NCI-H82 treated with DMSO at 0.1 percent for 48 hours (cell line): ENCODE measurements around the gene PPT2.
A peak's percentile ranks its signal among the peaks of the same experiment; 100 is the strongest.
"Not testable (repeated sequence)": the region's sequence is repeated elsewhere in the genome, so short reads cannot be mapped to it uniquely, and the experiment has no call there.

Source experiments
- DNase-seq: peaks from one replicate; lab custom pipeline; 2025; ENCODE audit not compliant: unreplicated experiment; lab: John Stamatoyannopoulos, UW

Gene PPT2

DNA sequence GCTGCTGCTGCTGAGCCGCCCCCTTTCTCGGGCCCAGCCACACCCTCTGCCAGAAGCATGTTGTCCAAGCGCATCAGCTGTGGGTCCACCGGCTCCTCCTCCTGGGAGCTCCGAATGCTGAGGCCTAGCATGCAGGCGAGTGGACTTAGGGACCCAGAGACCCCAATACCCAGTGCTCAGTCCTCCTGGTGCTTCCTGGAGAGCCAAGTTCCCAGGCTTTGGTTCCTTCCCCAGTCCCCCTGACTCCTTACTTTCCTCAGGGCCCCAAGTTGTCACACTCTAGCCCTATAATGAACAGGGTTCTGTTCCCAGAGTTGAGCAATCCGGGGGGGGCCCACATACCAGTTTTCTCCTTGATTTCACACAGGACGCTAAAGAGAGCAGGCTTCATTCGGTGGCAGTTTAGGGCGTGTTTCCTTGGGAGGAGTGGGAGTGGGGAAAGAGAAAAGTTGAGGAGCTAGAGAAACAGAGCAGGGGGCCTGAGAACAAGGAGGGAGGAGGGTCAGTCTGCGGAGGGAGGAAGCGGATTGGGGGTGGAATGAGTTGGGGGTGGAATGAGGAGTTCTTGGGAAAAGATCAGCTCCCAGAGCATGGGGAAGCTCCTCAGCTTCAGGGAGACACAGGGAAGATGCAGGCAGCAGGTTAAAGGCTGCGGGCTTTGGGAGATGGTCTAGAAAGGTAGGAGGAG lies 34.6 kb downstream of the PPT2 start:
- no peak for DNase-seq

DNA sequence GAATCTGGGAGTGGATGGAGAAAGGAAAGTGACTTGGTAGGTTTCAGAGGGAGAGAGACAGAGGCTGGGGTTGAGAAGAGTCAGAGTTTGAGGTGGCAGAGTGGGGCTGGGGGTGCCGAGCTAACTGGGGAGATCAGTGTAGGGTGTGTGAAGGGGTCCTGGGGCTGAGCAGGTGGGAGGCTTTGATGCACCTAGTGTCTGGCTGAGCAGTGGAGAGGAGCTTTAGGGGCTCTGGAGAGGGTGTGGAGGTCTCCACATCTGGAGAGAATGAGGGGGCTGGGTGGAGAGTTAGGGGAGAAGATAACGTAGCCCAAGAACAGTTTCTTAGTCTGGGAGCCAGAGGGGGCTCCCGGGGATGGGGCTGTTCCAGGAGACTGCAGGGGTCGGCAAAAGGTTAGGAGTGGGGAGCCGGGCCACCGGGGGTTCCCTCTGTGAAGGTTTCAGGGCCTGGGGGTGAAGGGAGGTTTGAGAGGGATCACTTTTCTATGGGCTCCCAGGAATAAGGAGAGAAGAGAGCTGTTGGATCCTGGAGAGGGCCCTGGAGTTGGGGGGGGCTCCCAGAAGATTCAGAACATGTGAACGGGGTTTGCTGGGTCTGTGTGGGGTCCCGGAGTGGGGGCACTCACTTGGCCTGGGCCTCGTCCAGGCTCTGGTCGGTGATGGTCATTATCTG lies 35.3 kb downstream of the PPT2 start:
- no peak for DNase-seq

DNA sequence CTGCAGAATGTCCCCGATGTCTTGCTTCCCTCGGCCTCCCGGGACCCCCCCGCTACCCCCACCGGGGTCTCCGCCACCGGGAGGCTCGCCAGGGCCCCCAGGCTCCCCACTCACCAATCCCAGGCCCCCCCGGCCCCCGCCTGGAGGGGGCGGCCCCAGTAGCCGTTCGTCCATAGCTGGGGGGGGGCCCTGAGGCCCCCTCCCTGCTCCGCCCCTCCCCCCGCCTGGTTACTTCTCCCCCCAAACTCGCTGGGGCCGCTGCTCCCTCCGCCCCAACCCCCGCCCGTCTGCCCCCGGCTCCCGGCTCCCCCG lies 35.8 kb downstream of the PPT2 start:
- DNase-seq: no peak

DNA sequence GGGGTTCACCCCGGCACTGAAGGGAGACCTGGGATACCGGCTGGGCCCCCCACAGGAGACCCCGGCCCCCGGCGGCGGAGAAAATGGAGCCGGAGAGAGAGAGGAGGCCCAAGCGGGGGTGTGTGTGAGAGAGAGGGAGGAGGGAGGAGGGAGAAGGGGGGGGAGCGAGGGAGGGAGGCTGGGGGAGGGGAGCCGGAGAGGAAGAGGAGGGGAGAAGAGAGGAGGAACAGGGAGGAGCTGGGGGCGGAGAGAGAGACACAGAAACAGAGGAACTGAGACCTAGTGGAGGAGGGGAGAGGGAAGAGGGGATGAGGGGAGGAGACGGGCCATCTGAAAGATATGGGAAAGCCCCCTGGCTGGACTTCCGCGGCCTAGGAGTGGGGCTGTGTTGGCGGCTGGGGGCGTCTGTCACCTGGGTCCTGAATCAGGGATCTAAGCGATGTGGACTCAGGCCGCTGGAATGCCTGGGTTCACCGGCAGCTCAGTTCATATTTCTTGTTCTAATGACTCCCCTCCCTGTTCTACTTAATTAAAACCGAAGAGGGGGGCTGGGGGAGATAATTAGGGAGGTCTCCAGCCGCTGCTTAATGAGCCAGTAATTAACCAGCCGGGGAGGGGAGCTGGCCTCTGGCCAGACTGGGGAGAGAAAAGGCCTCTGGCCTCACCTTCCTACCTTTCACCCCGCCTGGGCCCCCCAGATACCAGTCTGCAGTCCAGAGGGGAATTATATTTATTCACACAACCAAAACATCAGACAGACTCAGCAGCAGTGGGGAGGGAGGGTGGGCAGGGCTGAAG lies 36.3 kb downstream of the PPT2 start, which contains the start of gene PBX2:
Gene PBX2, minus strand, starts transcription at position 149 of the 798 bp plus-strand sequence. CDS start 287 bp downstream, outside the sequence.
- DNase-seq: peak; percentile 96

DNA sequence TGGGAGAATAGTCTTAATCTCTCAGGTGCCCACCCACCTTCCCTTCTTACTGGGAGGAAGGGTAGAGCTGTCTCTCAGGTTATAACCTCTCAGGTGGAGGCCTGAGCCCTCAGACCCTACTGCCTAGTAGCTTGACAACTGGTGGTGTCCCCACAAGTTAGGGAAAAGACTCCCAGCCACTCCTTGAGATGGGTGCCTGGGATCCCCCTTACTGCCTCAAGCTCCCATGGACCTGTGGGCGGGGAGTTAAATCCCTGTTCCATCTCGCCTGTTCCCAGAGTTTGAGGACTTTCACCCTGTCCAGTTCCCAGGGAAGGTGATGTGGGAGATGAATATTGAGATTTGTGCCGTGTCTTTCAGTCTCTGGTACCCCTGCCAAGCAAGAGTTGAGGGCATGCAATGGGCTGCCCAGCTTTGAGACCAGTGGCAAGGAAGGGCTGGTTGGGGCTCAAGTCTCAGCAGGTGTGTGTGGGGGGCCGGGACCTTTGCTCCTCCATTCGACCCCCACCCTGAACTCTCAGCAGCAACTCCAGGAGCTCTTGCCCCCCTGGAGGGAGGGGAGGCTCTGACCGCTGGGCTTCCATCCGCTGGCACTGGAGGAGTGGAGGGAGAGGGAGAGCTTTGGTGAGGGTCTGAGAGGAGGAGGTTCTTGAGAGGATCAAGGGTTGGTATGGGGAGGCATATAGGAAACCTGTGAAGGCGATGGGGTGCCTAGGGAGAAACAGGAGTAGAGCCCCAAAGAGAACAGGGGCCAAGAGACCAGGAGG lies 37.2 kb downstream of the PPT2 start:
- no peak for DNase-seq

DNA sequence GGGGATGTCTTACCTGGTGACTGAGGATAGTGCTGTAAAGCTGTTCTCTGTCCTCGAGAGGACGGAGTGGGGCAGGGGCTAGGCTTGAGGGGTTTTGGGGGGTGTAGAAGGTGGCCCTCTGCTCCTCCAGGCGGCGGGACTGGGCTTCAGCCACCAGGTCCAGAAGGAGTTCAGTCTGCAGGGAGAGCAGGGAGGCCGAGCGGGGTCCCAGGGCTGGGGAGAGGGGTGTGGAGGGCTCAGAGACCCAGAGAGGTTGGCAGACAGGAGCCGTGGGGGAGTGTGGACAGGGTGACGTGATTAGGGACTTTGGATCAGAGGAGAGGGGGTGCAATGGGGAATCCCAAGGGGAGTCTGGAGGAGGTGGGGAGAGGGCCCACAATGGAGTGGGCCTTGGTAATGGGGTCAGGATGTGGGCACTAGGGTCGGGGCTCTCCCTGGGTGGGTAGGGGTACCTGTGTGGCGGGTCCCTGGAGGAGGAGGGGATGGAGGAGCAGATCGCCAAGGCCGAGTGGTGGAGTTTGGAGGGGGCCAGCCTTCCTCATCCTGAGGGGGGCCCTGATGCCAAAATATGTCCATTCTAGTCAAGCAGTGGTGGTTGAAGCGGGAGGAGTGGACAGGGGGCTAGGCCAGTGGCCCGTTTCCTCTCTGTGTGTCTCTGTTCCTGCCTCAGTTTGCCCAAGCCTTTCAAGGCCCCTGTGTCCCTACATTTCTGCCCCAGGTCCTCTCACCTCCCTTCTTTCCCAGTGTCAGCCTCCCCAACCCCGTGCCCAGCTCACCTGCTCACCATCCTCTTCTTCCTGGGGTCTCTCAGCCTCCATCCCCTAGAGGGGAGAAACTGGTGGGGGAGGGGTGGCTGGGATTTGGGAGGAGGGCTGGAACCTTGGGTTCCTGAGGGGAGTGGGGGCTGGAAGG lies 38.0 kb downstream of the PPT2 start:
- no peak for DNase-seq

DNA sequence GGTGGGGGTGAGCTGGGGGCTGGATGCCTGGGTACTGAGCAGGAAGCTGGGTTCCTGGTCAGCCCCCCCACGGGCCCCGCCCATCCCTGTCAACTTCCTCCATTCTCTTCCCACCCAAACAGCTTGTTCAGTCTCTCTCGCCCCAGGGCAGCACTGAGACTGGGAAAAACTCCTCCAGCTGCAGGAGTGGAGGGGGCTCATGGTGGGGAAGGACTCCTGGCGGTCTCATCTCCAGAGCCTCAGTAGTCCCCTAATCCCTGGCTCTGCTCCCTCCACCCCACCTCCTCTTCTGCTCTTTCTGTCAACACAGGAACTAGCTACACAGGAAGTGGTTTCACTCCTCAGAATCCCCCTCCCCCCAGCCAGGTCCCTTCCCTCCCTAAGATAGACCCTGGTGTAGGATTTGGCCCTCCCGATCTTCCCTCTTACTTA lies 38.7 kb downstream of the PPT2 start, which contains the start of gene GPSM3:
Gene GPSM3, minus strand, starts transcription at position 36 of the 432 bp plus-strand sequence. CDS start 130 bp downstream, outside the sequence.
- DNase-seq: no peak

DNA sequence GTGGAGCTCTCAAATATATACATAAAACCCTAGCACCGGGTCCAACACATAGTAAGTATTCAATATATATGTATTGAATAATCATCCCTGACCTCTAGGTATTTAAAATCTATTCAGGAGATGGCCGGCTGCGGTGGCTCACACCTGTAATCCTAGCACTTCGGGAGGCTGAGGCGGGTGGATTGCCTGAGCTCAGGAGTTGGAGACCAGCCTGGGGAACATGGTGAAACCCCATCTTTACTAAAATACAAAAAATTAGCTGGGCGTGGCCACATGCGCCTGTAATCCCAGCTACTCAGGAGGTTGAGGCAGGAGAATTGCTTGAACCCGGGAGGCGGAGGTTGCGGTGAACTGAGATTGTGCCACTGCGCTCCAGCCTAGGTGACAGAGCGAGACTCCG lies 39.2 kb downstream of the PPT2 start:
- DNase-seq: not testable (repeated sequence)

DNA sequence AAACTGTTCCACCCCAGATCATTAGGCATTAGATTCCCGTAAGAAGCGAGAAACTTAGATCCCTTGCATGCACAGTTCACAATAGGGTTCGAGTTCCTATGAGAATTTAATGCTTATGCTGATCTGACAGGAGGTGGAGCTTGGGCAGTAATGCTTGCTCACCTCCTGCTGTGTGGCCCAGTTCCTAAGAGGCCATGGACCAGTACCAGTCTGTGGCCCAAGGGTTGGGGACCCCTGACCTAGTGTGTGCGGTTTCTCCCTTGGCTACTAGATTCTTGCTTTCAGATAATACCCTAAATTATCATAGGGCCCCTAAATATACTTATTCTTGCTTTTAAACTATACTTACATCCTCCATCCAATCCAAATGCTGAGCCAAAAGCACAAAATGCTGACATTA lies 40.4 kb downstream of the PPT2 start:
- DNase-seq: no peak

DNA sequence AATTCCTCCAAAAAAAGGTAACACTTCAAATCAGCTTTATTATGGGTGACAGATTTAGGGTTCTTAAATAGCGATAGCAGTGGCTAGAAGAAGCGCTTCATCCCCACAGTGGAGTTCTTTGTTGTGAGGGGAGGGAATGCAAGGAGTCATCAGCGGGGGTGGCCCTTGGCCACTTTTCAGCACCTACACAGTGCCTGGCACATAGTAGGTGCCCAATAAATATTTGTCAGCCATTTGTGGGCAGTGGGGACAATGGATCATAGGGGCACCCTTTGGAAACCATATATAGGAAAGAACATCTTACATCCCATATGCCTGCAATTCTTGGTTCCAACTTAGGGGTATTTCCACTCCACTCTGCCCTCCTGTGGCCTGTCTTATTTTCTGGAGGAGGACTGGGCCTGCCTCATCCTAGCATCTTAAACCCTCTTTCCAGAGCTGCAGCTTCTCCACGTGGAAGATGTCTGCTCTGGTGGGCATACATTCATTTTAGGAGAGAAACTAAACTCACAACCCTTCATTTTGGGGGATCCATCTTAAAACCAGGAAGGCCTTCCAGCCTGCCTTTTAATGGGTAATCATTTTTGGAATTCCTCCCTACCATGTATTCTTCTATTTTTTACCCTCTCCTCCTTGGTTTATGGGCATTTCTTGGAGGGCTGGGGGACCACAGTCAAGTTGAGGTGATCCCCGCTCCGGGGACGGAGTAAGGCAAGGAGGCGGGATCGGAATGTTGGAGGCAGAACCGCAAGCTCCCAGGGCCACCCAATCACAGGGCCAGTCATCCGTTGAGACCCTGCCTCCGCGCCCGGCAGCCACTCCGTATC lies 41.1 kb downstream of the PPT2 start:
- peak; percentile 44 for DNase-seq

DNA sequence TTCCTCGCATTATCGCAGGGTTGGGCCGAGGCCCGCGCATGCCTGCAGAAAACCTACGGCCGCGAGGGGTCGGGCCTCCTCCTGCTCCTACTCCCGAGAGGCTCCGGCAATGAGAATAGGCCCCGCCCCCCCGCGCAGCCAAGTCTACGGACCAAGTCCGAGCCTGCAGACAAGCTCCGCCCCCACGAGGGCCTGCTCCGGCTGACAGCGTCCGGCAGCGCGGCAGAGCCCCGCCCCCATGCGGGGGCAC lies 41.6 kb downstream of the PPT2 start:
- DNase-seq: peak; percentile 99

DNA sequence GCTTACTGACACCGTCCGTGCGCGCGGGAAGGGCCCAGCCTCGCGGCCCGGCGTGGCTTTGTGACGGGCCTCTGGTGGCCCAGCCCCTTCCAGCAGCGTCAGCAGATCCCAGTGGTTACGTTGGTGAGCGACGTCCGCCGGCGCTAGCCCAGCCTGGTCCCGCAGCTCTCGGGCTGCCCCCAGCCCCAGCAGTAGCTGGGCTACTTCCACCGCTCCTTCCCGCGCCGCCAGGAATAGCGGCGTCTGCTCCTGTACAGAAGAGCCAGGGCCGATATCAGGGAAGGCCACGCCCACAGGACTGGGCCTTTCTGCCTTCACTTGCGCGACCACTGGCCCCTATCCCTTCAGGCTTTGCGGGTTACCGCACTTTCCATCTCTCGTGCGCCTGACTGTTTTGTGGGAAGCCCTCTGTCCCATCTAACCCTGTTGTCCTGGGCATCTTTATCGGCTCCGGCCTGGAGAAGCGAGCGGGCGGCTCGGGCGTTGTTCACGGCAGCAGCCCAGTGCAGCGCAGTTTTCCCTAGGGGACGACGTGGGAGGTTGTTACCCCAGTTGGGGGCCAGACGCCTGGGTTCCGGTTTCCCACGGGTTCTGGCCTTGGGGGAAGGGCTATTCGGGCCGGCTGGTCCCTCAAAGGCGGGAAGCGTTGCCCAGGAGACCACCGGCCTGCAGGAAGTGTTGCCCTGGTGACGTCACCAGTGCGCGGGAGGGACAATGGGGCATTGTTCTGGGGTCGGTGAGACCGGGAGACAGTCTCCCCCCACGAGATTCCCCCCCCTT lies 42.2 kb downstream of the PPT2 start:
- DNase-seq: peak; percentile 32

DNA sequence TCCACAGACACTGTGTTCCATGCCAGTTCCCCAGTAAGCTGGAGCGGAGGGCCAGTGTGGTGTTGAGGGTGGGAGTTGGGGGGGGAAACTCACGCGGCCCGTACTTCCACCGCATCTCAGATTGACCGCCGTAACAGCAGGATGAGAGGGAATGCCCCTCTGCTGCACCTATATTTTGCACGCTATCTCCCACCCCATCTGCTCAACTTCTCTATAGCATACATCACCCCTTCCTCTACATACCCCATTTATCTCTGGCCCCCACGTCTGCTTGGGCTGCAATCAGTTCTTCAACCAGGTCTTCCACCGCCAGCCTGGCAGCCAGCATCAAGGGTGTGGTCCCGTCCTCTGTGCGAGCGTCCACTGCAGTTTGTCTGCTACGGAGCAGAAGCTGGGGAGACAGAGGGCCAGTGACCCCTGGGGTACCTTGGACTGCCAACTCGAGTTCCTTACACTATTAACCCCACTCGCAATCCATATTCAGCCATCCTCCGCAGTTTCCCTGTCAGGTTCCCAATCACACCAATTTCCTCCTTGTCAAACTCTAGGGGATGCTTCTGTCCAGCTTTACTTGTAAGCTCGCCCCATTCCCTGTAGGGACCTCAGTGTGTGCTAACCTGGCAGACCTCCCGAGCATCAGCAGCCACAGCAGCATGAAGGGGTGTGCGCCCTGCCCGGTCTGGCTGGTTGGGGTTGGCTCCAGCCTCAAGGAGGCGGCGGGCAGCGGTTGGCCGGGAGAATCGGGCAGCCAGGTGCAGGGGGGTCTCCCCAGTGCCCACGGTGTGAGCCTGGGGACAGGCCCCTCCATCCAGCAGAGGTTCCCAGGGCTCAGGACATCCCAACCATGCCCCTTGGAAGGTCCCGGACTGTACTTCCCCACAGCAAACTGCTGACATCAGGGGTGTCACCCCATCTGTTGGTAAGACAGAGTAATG lies 43.0 kb downstream of the PPT2 start:
- no peak for DNase-seq

DNA sequence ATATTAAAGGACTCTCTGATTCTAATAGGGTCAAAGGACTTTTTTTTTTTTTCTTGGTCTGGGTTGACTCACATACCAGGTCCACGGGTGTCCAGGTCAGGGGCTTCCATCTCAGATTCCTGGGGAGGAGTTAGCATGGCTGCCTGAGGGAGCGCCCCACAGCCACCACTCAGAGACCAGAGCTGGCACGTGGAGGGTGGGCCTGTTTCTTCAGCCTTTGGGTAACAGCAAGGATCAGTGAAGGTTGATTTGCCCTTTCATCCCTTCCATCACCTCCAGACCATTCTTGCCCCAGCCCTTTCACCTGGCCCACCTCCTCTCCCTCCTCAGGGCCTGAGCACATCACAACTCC lies 44.4 kb downstream of the PPT2 start:
- no peak for DNase-seq

DNA sequence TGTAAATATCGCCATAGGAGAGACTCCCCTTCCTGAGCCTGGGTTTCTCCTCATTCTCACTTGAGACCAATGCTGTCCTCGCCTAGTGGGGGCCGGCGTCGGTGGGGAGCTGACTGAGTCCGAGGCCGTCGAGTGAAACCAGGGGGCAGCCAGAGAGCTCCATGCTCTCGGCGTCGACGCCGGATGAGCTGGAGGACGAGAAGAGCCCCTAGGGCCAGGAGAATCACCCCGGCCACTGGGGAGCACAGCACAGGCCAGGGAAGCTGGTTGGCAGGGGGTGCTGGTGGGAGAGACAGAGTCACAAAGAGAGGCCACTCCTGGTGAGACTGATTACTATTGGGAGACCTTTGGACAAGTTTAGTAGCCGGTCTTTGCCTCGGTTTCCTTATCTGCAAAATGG lies 44.9 kb downstream of the PPT2 start:
- no peak for DNase-seq

DNA sequence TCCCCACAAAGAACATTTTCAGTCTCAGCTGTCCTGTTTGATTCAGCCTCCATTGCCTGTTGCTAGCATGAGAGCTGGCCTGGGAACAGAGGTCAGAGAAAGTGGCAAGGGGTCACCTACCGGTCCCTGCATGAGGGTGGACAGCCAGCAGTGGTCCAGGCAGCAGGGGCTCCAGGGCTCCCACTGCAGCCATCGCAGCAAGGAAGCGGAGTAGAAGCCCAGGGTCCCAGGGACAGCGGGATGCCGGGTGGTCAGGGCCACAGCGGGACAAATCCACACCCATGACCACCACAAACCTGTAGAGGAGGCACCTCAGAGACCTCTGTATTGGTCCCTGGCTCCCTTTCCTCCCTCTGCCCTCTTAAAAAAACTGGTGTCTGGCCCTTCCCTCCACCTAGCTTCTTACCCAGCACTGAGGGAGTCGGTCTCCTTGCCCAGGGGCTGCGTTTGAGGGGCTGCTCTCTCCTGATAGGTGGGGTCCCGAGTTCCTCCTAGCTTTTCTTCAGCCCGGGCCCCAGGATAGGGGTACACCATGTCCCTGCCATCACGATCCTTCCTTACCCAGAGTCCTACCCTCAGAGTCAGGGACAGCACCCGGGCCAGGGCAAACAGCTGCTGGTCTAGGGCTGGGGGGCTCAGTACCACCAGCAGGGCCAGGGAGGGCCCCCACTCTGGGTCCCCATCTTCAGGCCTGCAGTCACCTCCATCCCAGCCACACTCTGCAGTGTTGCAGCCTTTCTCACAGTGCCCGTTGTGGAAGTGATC lies 47.0 kb downstream of the PPT2 start:
- no peak for DNase-seq

DNA sequence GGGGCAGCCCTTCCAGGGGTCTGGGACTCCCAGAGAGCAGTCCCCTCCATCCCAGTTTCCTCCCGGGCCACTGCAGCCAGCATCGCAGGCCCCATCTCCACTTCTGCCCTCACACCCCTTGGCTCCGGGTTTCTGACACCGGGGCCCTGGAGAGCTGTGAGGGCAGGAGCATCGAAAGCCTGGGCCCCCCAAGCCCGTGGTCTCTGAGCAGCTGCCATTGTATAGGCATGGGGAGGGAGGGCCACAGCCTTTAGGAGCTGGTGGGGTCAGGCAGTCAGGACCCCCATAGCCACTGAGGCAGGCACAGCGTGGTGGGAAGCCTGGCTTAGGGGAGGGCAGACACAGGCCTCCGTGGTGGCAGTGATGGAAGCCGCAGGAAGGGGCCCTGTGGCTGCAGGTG lies 48.2 kb downstream of the PPT2 start:
- no peak for DNase-seq
